22Rv1 (cell line): ENCODE data around the gene MUC3A.

Source experiments
- CTCF ChIP-seq: fragments of 450-650 bp; IDR thresholded peaks from 2 replicates; pipeline ENCODE4 v1.5.1; 2017; ENCODE audit warnings: mild to moderate bottlenecking
- ZFX ChIP-seq: fragments of 450-650 bp; IDR thresholded peaks from 2 replicates; pipeline ENCODE4 v1.6.1; 2017; ENCODE audit warnings: antibody characterized with exemption, borderline replicate concordance

GRCh38 chr7:100921039-100921438, 28.3 kb upstream of the MUC3A start:
- TF ChIP-seq CTCF, result no peak
- TF ChIP-seq ZFX, result no peak
